Measurements from ENCODE around the gene GADD45GIP1.
"Not testable (repeated sequence)": the region's sequence is repeated elsewhere in the genome, so short reads cannot be mapped to it uniquely, and the experiment has no call there.

Gene GADD45GIP1

GRCh38 chr19:12967907-12968306 is 10.9 kb upstream of the GADD45GIP1 start:
- no peak overlapping the region for H3K4me3 ChIP-seq (ENCODE audit: low read depth, low read length)
- no peak for DNase-seq (ENCODE audit: low read depth)

- DNase-seq (ENCODE audit: low read depth): no peak
- no peak overlapping the region for H3K4me3 ChIP-seq (ENCODE audit: low read depth, low read length)
Measured at GRCh38 chr19:12965812-12966135, 8.8 kb upstream of the GADD45GIP1 start.

GRCh38 chr19:12965017-12965811 is 8.2 kb upstream of the GADD45GIP1 start:
- DNase-seq (ENCODE audit: low read depth): no peak

GRCh38 chr19:12959481-12959880 is 2.5 kb upstream of the GADD45GIP1 start:
- DNase-seq (ENCODE audit: low read depth): no peak
- no peak overlapping the region for H3K4me3 ChIP-seq (ENCODE audit: low read depth, low read length)

More at GRCh38 chr19:12965017-12965811, 8.2 kb upstream of the GADD45GIP1 start:
- peak overlapping the region; percentile 52 for H3K4me3 ChIP-seq (ENCODE audit: low read depth, low read length)

- H3K4me3 ChIP-seq (ENCODE audit: low read depth, low read length): peak overlapping the region; percentile 81
- not testable (repeated sequence) for DNase-seq (ENCODE audit: low read depth)
Measured at GRCh38 chr19:12957389-12957952, 448 bp upstream of the GADD45GIP1 start.

GRCh38 chr19:12955996-12956395 is 1.0 kb downstream of the GADD45GIP1 start:
- DNase-seq (ENCODE audit: low read depth): no peak
- peak overlapping the region; percentile 81 for H3K4me3 ChIP-seq (ENCODE audit: low read depth, low read length)

GRCh38 chr19:12955575-12955974 is 1.4 kb downstream of the GADD45GIP1 start:
- H3K4me3 ChIP-seq (ENCODE audit: low read depth, low read length): peak overlapping the region; percentile 81
- not testable (repeated sequence) for DNase-seq (ENCODE audit: low read depth)

GRCh38 chr19:12954612-12954962 is 2.4 kb downstream of the GADD45GIP1 start:
- no peak overlapping the region for H3K4me3 ChIP-seq (ENCODE audit: low read depth, low read length)
- no peak for DNase-seq (ENCODE audit: low read depth)

GRCh38 chr19:12953799-12954611 is 3.0 kb downstream of the GADD45GIP1 start:
- no peak overlapping the region for H3K4me3 ChIP-seq (ENCODE audit: low read depth, low read length)
- no peak for DNase-seq (ENCODE audit: low read depth)

- no peak for DNase-seq (ENCODE audit: low read depth)
- H3K4me3 ChIP-seq (ENCODE audit: low read depth, low read length): no peak overlapping the region
Measured at GRCh38 chr19:12953138-12953798, 3.8 kb downstream of the GADD45GIP1 start.

- peak; percentile 73 for DNase-seq (ENCODE audit: low read depth)
- no peak overlapping the region for H3K4me3 ChIP-seq (ENCODE audit: low read depth, low read length)
Measured at GRCh38 chr19:12952488-12953137, 4.4 kb downstream of the GADD45GIP1 start.

- not testable (repeated sequence) for DNase-seq (ENCODE audit: low read depth)
Measured at GRCh38 chr19:12952050-12952449, 5.0 kb downstream of the GADD45GIP1 start.

GRCh38 chr19:12949363-12950283 is 7.4 kb downstream of the GADD45GIP1 start:
- H3K4me3 ChIP-seq (ENCODE audit: low read depth, low read length): no peak overlapping the region
- no peak for DNase-seq (ENCODE audit: low read depth)

More at GRCh38 chr19:12952050-12952449, 5.0 kb downstream of the GADD45GIP1 start:
- H3K4me3 ChIP-seq (ENCODE audit: low read depth, low read length): not testable (repeated sequence)

GRCh38 chr19:12948612-12949362 is 8.2 kb downstream of the GADD45GIP1 start:
- no peak overlapping the region for H3K4me3 ChIP-seq (ENCODE audit: low read depth, low read length)
- DNase-seq (ENCODE audit: low read depth): no peak

GRCh38 chr19:12947702-12948611 is 9.1 kb downstream of the GADD45GIP1 start:
- no peak overlapping the region for H3K4me3 ChIP-seq (ENCODE audit: low read depth, low read length)

GRCh38 chr19:12946731-12947496 is 10.1 kb downstream of the GADD45GIP1 start:
- DNase-seq (ENCODE audit: low read depth): no peak
- H3K4me3 ChIP-seq (ENCODE audit: low read depth, low read length): peak overlapping the region; percentile 68

More at GRCh38 chr19:12947702-12948611, 9.1 kb downstream of the GADD45GIP1 start:
- DNase-seq (ENCODE audit: low read depth): no peak
